ENCODE data around the gene RBBP8.
"Not testable (repeated sequence)": the region's sequence is repeated elsewhere in the genome, so short reads cannot be mapped to it uniquely, and the experiment has no call there.

Gene RBBP8

GRCh38 chr18:22933206-22933965 is at the start of gene RBBP8:
TSS of gene RBBP8 (plus strand) at chr18:22933328. CDS start at chr18:22936852, 3,524 bp downstream.
- peak; percentile 79 for DNase-seq

GRCh38 chr18:22883827-22884226 is 49.3 kb upstream of the RBBP8 start:
- DNase-seq: no peak

- not testable (repeated sequence) for DNase-seq
Observed at GRCh38 chr18:22885694-22886093, 47.4 kb upstream of the RBBP8 start.

- DNase-seq: no peak
Observed at GRCh38 chr18:22899421-22899820, 33.7 kb upstream of the RBBP8 start.

- no peak for DNase-seq
Observed at GRCh38 chr18:22900558-22901238, 32.4 kb upstream of the RBBP8 start.

GRCh38 chr18:22902093-22902492 is 31.0 kb upstream of the RBBP8 start:
- DNase-seq: no peak

GRCh38 chr18:22903248-22903647 is 29.9 kb upstream of the RBBP8 start:
- DNase-seq: not testable (repeated sequence)

GRCh38 chr18:22912149-22912548 is 21.0 kb upstream of the RBBP8 start:
- DNase-seq: no peak

GRCh38 chr18:22912835-22913234 is 20.3 kb upstream of the RBBP8 start:
- DNase-seq: no peak

- no peak for DNase-seq
Observed at GRCh38 chr18:22913861-22914260, 19.3 kb upstream of the RBBP8 start.

GRCh38 chr18:22914633-22915032 is 18.5 kb upstream of the RBBP8 start:
- no peak for DNase-seq

GRCh38 chr18:22915337-22915736 is 17.8 kb upstream of the RBBP8 start:
- no peak for DNase-seq

- DNase-seq: no peak
Observed at GRCh38 chr18:22921772-22922171, 11.4 kb upstream of the RBBP8 start.

- DNase-seq: no peak
Observed at GRCh38 chr18:22924589-22924988, 8.5 kb upstream of the RBBP8 start.

- DNase-seq: no peak
Observed at GRCh38 chr18:22926454-22926853, 6.7 kb upstream of the RBBP8 start.

- no peak for DNase-seq
Observed at GRCh38 chr18:22928339-22928738, 4.8 kb upstream of the RBBP8 start.

- peak; percentile 75 for DNase-seq
Observed at GRCh38 chr18:22930089-22930713, 2.9 kb upstream of the RBBP8 start.

- DNase-seq: no peak
Observed at GRCh38 chr18:22932885-22933205, 283 bp upstream of the RBBP8 start.

GRCh38 chr18:22933966-22934423 is 867 bp downstream of the RBBP8 start:
- DNase-seq: no peak

GRCh38 chr18:22934789-22935188 is 1.7 kb downstream of the RBBP8 start:
- DNase-seq: no peak

GRCh38 chr18:22935431-22935830 is 2.3 kb downstream of the RBBP8 start:
- no peak for DNase-seq

GRCh38 chr18:22936515-22936914 is 3.4 kb downstream of the RBBP8 start:
- DNase-seq: no peak

GRCh38 chr18:22939649-22940048 is 6.5 kb downstream of the RBBP8 start:
- DNase-seq: no peak

- DNase-seq: no peak
Observed at GRCh38 chr18:22943847-22944246, 10.7 kb downstream of the RBBP8 start.
